Activated naive CD8-positive, alpha-beta T cell (primary cell): Measurements from ENCODE around the gene GMPS.
"Not testable (repeated sequence)": the region's sequence is repeated elsewhere in the genome, so short reads cannot be mapped to it uniquely, and the experiment has no call there.

Experiments used
- H3K27ac Mint-ChIP-seq: one replicate; pipeline ENCODE4 v1.8.0; 2021; ENCODE audit warnings: mixed read lengths
- H3K27me3 Mint-ChIP-seq: one replicate; pipeline ENCODE4 v1.8.0; 2021; ENCODE audit warnings: mixed read lengths
- H3K36me3 Mint-ChIP-seq: one replicate; pipeline ENCODE4 v1.8.0; 2021; ENCODE audit warnings: mixed read lengths
- H3K4me1 Mint-ChIP-seq: one replicate; pipeline ENCODE4 v1.8.0; 2021; ENCODE audit warnings: low read depth, mixed read lengths
- H3K4me3 Mint-ChIP-seq: one replicate; pipeline ENCODE4 v1.8.0; 2021; ENCODE audit warnings: mild to moderate bottlenecking, mixed read lengths
- H3K9me3 Mint-ChIP-seq: one replicate; pipeline ENCODE4 v1.8.0; 2021; ENCODE audit warnings: low read depth, mixed read lengths

The GMPS gene

GRCh38 chr3:155862290-155862982 is 8.0 kb upstream of the GMPS start:
- H3K27me3 Mint-ChIP-seq, H3K9me3 Mint-ChIP-seq, H3K36me3 Mint-ChIP-seq: not testable (repeated sequence)
- Mint-ChIP-seq H3K4me1 (peaks cover 23% of the 10 kb centered on the region), H3K27ac (peak overlapping the region; percentile 64), H3K4me3 (peak overlapping the region; percentile 7)

GRCh38 chr3:155863072-155863784 is 7.2 kb upstream of the GMPS start:
- H3K9me3 Mint-ChIP-seq, result no peaks in the 10 kb centered on the region
- no peaks in the 10 kb centered on the region for H3K36me3 Mint-ChIP-seq
- H3K27me3 Mint-ChIP-seq, result no peaks in the 10 kb centered on the region
- H3K4me3 Mint-ChIP-seq, result peak overlapping the region; percentile 20
- peaks cover 23% of the 10 kb centered on the region for H3K4me1 Mint-ChIP-seq
- no peak overlapping the region for H3K27ac Mint-ChIP-seq

GRCh38 chr3:155869691-155870090 is 759 bp upstream of the GMPS start:
- Mint-ChIP-seq H3K27ac (peak overlapping the region; percentile 91), H3K27me3 (no peaks in the 10 kb centered on the region), H3K4me3 (peak overlapping the region; percentile 88), H3K36me3 (no peaks in the 10 kb centered on the region), H3K4me1 (peaks cover 22% of the 10 kb centered on the region), H3K9me3 (no peaks in the 10 kb centered on the region)

GRCh38 chr3:155870945-155871745 is 695 bp downstream of the GMPS start:
- Mint-ChIP-seq H3K27me3 (no peaks in the 10 kb centered on the region), H3K27ac (peak overlapping the region; percentile 85), H3K4me3 (peak overlapping the region; percentile 95), H3K4me1 (peaks cover 30% of the 10 kb centered on the region), H3K36me3 (no peaks in the 10 kb centered on the region), H3K9me3 (no peaks in the 10 kb centered on the region)

- Mint-ChIP-seq H3K4me1 (peaks cover 33% of the 10 kb centered on the region), H3K9me3 (no peaks in the 10 kb centered on the region), H3K4me3 (peak overlapping the region; percentile 95), H3K27me3 (no peaks in the 10 kb centered on the region), H3K27ac (peak overlapping the region; percentile 85), H3K36me3 (no peaks in the 10 kb centered on the region)
Measured at GRCh38 chr3:155871746-155872158, 1.3 kb downstream of the GMPS start.

- H3K4me3 Mint-ChIP-seq, result peak overlapping the region; percentile 95
- no peaks in the 10 kb centered on the region for H3K36me3 Mint-ChIP-seq
- no peaks in the 10 kb centered on the region for H3K27me3 Mint-ChIP-seq
- H3K4me1 Mint-ChIP-seq, result peaks cover 43% of the 10 kb centered on the region
- no peaks in the 10 kb centered on the region for H3K9me3 Mint-ChIP-seq
- H3K27ac Mint-ChIP-seq, result no peak overlapping the region
Measured at GRCh38 chr3:155872904-155873646, 2.6 kb downstream of the GMPS start.

GRCh38 chr3:155876037-155876436 is 5.6 kb downstream of the GMPS start:
- Mint-ChIP-seq H3K4me3 (no peak overlapping the region), H3K4me1 (peaks cover 60% of the 10 kb centered on the region), H3K27ac (no peak overlapping the region), H3K36me3 (no peaks in the 10 kb centered on the region), H3K27me3 (no peaks in the 10 kb centered on the region), H3K9me3 (no peaks in the 10 kb centered on the region)

- H3K9me3 Mint-ChIP-seq, result no peaks in the 10 kb centered on the region
- no peaks in the 10 kb centered on the region for H3K27me3 Mint-ChIP-seq
- no peaks in the 10 kb centered on the region for H3K36me3 Mint-ChIP-seq
- no peak overlapping the region for H3K27ac Mint-ChIP-seq
- peaks cover 63% of the 10 kb centered on the region for H3K4me1 Mint-ChIP-seq
- H3K4me3 Mint-ChIP-seq, result no peak overlapping the region
Measured at GRCh38 chr3:155876503-155876902, 6.1 kb downstream of the GMPS start.

- Mint-ChIP-seq H3K27me3 (no peaks in the 10 kb centered on the region), H3K27ac (no peak overlapping the region), H3K36me3 (no peaks in the 10 kb centered on the region), H3K4me1 (peaks cover 61% of the 10 kb centered on the region), H3K9me3 (no peaks in the 10 kb centered on the region), H3K4me3 (no peak overlapping the region)
Measured at GRCh38 chr3:155880286-155880685, 9.8 kb downstream of the GMPS start.

- Mint-ChIP-seq H3K36me3 (no peaks in the 10 kb centered on the region), H3K4me3 (no peak overlapping the region), H3K27ac (no peak overlapping the region), H3K9me3 (no peaks in the 10 kb centered on the region), H3K4me1 (peaks cover 51% of the 10 kb centered on the region), H3K27me3 (no peaks in the 10 kb centered on the region)
Measured at GRCh38 chr3:155884292-155884691, 13.8 kb downstream of the GMPS start.

- Mint-ChIP-seq H3K27ac (no peak overlapping the region), H3K9me3 (no peaks in the 10 kb centered on the region), H3K36me3 (no peaks in the 10 kb centered on the region), H3K4me3 (no peak overlapping the region), H3K27me3 (no peaks in the 10 kb centered on the region), H3K4me1 (peaks cover 53% of the 10 kb centered on the region)
Measured at GRCh38 chr3:155885292-155885691, 14.8 kb downstream of the GMPS start.

- H3K9me3 Mint-ChIP-seq, H3K27ac Mint-ChIP-seq, H3K36me3 Mint-ChIP-seq, H3K4me3 Mint-ChIP-seq, H3K27me3 Mint-ChIP-seq: not testable (repeated sequence)
- H3K4me1 Mint-ChIP-seq, result peaks cover 53% of the 10 kb centered on the region
Measured at GRCh38 chr3:155886348-155886747, 15.9 kb downstream of the GMPS start.

- Mint-ChIP-seq H3K9me3 (no peaks in the 10 kb centered on the region), H3K4me1 (peaks cover 50% of the 10 kb centered on the region), H3K36me3 (no peaks in the 10 kb centered on the region), H3K4me3 (no peak overlapping the region), H3K27me3 (no peaks in the 10 kb centered on the region), H3K27ac (no peak overlapping the region)
Measured at GRCh38 chr3:155886915-155887314, 16.5 kb downstream of the GMPS start.

GRCh38 chr3:155889212-155889611 is 18.8 kb downstream of the GMPS start:
- no peak overlapping the region for H3K27ac Mint-ChIP-seq
- H3K4me3 Mint-ChIP-seq, result no peak overlapping the region
- H3K4me1 Mint-ChIP-seq, result peaks cover 42% of the 10 kb centered on the region
- H3K36me3 Mint-ChIP-seq, result no peaks in the 10 kb centered on the region
- H3K27me3 Mint-ChIP-seq, result no peaks in the 10 kb centered on the region
- no peaks in the 10 kb centered on the region for H3K9me3 Mint-ChIP-seq

- H3K4me1 Mint-ChIP-seq, result peaks cover 37% of the 10 kb centered on the region
- H3K9me3 Mint-ChIP-seq, result no peaks in the 10 kb centered on the region
- H3K27ac Mint-ChIP-seq, result no peak overlapping the region
- H3K27me3 Mint-ChIP-seq, result no peaks in the 10 kb centered on the region
- H3K36me3 Mint-ChIP-seq, result peaks cover 4% of the 10 kb centered on the region
- H3K4me3 Mint-ChIP-seq, result no peak overlapping the region
Measured at GRCh38 chr3:155889952-155890351, 19.5 kb downstream of the GMPS start.
